Fibroblast of mammary gland (primary cell): ENCODE data around the gene APCDD1.
"Not testable (repeated sequence)": the region's sequence is repeated elsewhere in the genome, so short reads cannot be mapped to it uniquely, and the experiment has no call there.

Experiments used
- DNase-seq: peaks from one replicate; pipeline ENCODE4 v3.0.0-alpha.2; 2010; ENCODE audit warnings: low read depth
- H3K4me3 ChIP-seq: 2 replicates; pipeline ENCODE4 v1.5.1; 2011; ENCODE audit warnings: low read depth, mild to moderate bottlenecking, low read length, moderate library complexity; ENCODE audit not compliant: control insufficient read depth
- CTCF ChIP-seq: conservative IDR thresholded peaks from 2 replicates; pipeline ENCODE4 v1.5.1; 2011; ENCODE audit warnings: low read depth, low read length, inconsistent platforms; ENCODE audit not compliant: control insufficient read depth, insufficient read depth

APCDD1 gene

DNA sequence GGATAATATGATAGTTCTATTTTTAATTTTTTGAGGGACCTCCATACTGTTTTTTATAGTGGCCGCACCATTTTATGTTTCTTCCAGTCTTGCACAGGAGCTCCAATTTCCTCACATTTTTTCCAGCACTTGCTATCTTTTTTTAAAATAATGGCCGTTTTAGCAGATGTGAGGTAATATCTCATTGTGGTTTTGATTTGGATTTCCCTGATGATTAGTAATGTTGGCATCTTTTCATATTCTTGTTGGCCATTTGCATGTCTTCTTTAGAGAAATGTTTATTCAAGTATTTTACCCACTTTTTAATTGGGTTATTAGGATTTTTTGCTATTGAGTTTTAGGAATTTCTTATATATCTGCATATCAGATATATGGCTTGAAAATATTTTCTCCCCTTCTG is 41.5 kb downstream of the APCDD1 start:
- no peak overlapping the region for H3K4me3 ChIP-seq
- no peak for TF ChIP-seq CTCF
- DNase-seq, result peak; percentile 42

DNA sequence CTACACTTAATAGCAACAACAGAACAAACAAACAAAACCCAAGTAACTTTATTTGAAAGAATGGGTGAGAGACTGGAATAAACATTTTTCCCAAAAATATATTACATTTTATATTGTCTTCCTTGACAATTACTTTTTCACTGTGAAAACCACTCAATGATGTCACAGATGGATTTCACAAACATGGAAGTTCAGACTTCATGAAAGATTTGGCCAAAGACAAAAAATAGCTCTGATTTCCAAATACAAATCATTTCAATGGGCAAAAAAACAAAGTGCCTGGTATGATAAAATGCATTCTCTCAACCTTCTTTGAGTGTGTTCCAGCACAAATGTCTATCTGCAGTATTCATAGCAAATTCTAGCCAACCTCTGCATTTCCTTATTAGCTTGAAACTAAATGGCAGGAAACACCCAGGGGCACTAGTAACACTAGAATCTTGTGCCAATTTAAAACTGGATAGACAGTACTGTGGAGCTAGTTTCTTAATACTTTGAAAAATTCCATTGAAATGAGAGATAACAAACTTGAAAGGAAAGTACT is 42.8 kb downstream of the APCDD1 start:
- DNase-seq, result peak; percentile 22
- no peak overlapping the region for H3K4me3 ChIP-seq
- TF ChIP-seq CTCF, result no peak

- DNase-seq, result peak; percentile 23
- no peak for TF ChIP-seq CTCF
- no peak overlapping the region for H3K4me3 ChIP-seq
These were observed 44.8 kb downstream of the APCDD1 start for GRCh38 chr18:10499230-10499629.

DNA sequence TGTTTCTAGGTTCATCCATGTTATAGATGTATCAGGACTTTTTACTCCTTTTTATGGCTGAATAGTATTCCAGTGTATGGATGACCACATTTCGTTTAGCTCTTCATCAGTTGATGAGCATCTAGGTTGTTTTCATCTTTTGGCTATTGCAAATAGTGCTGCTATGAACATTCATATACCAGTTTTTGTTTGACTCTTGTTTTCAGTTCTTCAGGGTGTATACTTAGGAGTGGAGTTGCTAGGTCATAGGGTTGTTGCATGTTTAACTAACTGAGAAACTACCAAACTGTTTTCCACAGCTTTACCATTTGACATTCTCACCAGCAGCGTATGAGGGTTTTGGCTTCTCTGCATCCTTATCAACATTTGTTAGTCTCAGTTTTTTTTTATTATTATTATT is 45.6 kb downstream of the APCDD1 start:
- DNase-seq, result no peak
- no peak for TF ChIP-seq CTCF
- no peak overlapping the region for H3K4me3 ChIP-seq

DNA sequence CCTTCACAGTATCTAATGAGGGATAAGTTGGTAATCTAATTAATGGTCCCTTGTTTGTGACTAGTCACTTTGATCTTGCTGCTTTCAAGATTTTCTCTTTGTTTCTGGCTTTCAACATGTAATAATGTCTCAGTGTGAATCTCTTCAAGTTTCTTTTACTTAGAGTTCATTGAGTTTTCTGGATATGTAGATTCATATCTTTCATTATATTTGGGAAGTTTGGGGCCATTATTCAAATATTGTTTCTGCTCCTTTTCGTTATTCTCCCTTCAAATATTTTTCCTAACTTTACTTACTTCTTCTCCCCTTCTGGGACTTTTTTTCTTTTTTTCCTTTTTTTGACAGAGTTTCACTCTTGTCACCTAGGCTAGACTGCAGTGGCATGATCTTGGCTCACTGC is 50.3 kb downstream of the APCDD1 start:
- TF ChIP-seq CTCF, result no peak
- no peak overlapping the region for H3K4me3 ChIP-seq
- no peak for DNase-seq

DNA sequence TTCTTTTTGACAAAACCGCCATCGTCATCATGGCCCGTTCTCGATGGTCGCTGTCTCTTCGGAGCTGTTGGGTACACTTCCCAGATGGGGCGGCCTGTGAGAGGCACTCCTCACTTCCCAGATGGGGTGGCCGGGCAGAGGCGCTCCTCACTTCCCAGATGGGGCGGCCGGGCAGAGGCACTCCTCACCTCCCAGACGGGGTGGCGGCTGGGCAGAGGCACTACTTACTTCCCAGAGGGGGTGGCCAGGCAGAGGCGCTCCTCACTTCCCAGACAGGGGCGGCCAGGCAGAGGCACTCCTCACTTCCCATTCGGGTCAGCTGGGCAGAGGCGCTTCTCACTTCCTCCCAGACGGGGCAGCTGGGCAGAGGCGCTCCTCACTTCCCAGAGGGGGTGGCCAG is 51.5 kb downstream of the APCDD1 start:
- not testable (repeated sequence) for H3K4me3 ChIP-seq, DNase-seq

DNA sequence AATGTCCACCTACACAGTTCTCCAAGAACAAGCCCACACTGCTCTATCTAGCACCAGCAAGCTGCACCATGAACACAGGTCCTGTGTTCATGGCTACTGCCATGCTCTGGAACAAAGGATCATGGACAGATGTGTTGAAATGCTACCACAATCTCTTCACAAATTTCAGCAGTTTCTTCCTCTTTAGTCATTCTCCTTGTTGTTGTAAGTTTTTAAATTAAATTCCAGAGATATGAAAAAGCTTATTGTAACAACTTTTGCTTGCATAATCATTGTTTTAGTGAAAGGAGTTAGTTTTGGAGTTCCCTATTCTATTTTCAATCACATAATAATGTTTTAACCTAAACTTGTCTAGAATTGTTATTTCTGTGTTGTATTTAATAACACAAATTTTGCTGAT is 54.2 kb downstream of the APCDD1 start:
- no peak for TF ChIP-seq CTCF
- DNase-seq, result no peak
- H3K4me3 ChIP-seq, result no peak overlapping the region
